OCI-M2 (cell line): ENCODE measurements around the gene SLC8A2.
A peak's percentile ranks its signal among the peaks of the same experiment; 100 is the strongest.
"Not testable (repeated sequence)": the region's sequence is repeated elsewhere in the genome, so short reads cannot be mapped to it uniquely, and the experiment has no call there.

Source experiments
- DNase-seq: peaks from one replicate; lab custom pipeline; 2025; ENCODE audit not compliant: unreplicated experiment; lab: John Stamatoyannopoulos, UW

The SLC8A2 gene

GRCh38 chr19:47487551-47488515, 16.1 kb upstream of the SLC8A2 start:
- no peak for DNase-seq

- DNase-seq = no peak
Observed at GRCh38 chr19:47486900-47487299, 15.2 kb upstream of the SLC8A2 start.

GRCh38 chr19:47486220-47486619, 14.5 kb upstream of the SLC8A2 start:
- DNase-seq = not testable (repeated sequence)

GRCh38 chr19:47485210-47485609, 13.5 kb upstream of the SLC8A2 start:
- DNase-seq = no peak

GRCh38 chr19:47483800-47484690, 12.4 kb upstream of the SLC8A2 start, which contains the start of gene KPTN:
Gene KPTN (minus strand): TSS chr19:47484219. CDS start chr19:47484160, 59 bp downstream.
- DNase-seq = peak; percentile 73

GRCh38 chr19:47483200-47483599, 11.5 kb upstream of the SLC8A2 start:
- DNase-seq = no peak

- no peak for DNase-seq
Observed at GRCh38 chr19:47481460-47482052, 9.9 kb upstream of the SLC8A2 start.

GRCh38 chr19:47480658-47481057, 9.0 kb upstream of the SLC8A2 start:
- no peak for DNase-seq

- DNase-seq = no peak
Observed at GRCh38 chr19:47479701-47480503, 8.2 kb upstream of the SLC8A2 start.

- DNase-seq = no peak
Observed at GRCh38 chr19:47476438-47476972, 4.8 kb upstream of the SLC8A2 start.

- no peak for DNase-seq
Observed at GRCh38 chr19:47475465-47475864, 3.8 kb upstream of the SLC8A2 start.

GRCh38 chr19:47473336-47473735, 1.6 kb upstream of the SLC8A2 start:
- no peak for DNase-seq

- DNase-seq = no peak
Observed at GRCh38 chr19:47471381-47471732, 336 bp downstream of the SLC8A2 start.

GRCh38 chr19:47470447-47471195, 1.1 kb downstream of the SLC8A2 start:
- no peak for DNase-seq

GRCh38 chr19:47469719-47470118, 2.0 kb downstream of the SLC8A2 start:
- no peak for DNase-seq

GRCh38 chr19:47469363-47469700, 2.4 kb downstream of the SLC8A2 start:
- no peak for DNase-seq

- no peak for DNase-seq
Observed at GRCh38 chr19:47467914-47468313, 3.8 kb downstream of the SLC8A2 start.

GRCh38 chr19:47465957-47466356, 5.7 kb downstream of the SLC8A2 start:
- no peak for DNase-seq

- no peak for DNase-seq
Observed at GRCh38 chr19:47464675-47465419, 6.8 kb downstream of the SLC8A2 start.
